HG03159 (cell line): Measurements from ENCODE around the gene BEAN1.
"Not testable (repeated sequence)": the region's sequence is repeated elsewhere in the genome, so short reads cannot be mapped to it uniquely, and the experiment has no call there.

ENCODE experiments used
- ATAC-seq: cut with Tn5 transposase; IDR thresholded peaks from one replicate; pipeline ENCODE4 v1.9.1; 2021; ENCODE audit warnings: mild to moderate bottlenecking, moderate library complexity; ENCODE audit not compliant: unreplicated experiment

The BEAN1 gene

DNA sequence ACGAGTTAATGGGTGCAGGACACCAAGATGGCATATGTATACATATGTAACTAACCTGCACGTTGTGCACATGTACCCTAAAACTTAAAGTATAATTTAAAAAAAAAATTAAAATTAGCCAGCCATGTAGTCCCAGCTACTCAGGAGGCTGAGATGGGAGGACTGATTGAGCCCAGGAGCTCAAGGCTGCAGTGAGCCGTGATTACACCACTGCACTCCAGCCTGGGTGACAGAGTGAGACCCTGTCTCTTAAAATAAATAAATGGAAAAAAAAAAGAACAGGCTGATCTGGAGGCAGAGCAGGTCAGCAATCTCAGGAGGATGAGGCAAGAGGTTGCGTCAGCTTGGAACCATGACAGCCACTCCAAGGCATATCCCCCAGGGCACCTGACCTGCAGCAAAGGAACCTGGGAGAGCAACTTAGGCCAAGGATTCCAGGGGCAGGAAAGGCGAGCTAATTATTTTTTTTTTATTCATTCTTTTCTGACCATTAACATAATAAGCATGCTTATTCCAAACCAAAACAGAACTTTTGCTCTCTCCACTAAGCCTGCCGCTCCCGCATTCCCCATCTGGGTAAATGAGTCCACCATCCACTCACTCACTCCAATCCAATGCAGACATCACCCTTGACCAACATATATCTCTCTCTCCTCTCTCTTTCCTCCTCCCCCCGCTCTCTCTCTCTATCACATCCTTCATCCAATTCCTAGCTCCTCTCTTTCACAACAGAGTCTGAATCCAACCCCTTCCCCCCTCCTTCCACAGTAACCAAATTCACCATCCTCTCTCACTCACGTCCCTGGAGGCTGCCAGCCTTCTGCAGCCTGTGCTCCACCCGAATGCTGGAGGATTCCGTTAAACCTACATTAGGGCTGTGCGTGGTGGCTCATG is 75.2 kb downstream of the BEAN1 start:
- no peak for ATAC-seq

DNA sequence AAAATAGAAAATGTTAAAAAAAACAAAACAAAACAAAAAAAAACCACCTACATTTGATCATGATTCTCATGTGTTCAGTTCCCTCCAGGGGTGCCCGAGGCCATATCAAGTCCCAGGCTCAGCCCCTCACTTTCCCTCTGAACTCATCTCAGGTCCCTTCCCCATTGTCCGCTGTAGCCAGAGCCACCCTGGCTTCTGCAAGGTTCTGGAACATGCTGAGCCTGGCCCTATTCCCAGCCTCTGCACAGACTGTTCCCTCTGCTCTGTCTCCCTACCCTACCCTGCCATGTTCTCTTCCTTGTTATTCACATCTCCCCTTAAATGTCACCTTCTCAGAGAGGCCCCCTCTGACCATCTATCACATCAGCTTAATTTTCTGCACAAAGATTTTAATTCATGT is 75.9 kb downstream of the BEAN1 start:
- no peak for ATAC-seq

DNA sequence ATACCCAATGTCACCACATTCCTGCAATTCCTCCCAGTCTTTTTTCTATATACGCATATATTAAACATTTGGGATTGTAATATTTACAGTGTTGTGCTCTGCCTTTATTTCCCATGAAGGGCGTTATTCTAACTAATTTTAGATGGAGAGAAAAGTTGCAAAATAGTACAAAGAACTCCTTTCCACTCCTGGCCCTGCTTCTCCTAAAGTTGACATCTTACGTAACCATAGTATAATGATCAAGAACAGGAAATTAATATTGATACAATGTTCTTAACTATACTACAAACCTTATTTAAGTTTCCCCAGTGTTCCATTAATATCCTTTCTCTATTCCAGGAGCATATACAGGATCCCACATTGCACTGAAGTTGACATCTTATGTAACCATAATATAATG is 76.5 kb downstream of the BEAN1 start:
- no peak for ATAC-seq

GRCh38 chr16:66507731-66508239 is 80.7 kb downstream of the BEAN1 start:
- no peak for ATAC-seq

GRCh38 chr16:66508248-66508913 is 81.3 kb downstream of the BEAN1 start:
- ATAC-seq: peak; percentile 78

- ATAC-seq: no peak
Observed at GRCh38 chr16:66508914-66509496, 81.9 kb downstream of the BEAN1 start.

DNA sequence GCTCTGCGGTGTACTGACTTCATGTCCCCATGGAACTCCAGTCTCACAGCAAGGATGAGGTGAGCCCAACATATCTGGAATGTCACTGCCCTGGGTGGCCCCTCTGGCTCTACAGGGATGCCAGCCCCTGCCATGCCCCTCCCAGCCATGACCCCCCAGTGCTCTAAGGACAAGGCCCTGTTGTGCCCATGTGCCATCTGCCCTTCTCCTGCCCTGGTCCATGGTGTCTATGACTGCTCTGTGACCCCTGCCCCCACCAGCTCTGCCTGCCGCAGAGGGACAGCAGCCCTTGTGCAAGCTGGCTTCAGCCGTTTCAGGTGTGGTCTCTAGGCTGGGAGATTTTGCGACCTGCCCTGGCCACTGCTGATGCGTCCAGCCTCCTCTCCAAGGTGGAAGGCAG is 82.5 kb downstream of the BEAN1 start:
- ATAC-seq: no peak

GRCh38 chr16:66510298-66510697 is 83.2 kb downstream of the BEAN1 start:
- no peak for ATAC-seq

- ATAC-seq: no peak
Observed at GRCh38 chr16:66510711-66511601, 83.9 kb downstream of the BEAN1 start.

DNA sequence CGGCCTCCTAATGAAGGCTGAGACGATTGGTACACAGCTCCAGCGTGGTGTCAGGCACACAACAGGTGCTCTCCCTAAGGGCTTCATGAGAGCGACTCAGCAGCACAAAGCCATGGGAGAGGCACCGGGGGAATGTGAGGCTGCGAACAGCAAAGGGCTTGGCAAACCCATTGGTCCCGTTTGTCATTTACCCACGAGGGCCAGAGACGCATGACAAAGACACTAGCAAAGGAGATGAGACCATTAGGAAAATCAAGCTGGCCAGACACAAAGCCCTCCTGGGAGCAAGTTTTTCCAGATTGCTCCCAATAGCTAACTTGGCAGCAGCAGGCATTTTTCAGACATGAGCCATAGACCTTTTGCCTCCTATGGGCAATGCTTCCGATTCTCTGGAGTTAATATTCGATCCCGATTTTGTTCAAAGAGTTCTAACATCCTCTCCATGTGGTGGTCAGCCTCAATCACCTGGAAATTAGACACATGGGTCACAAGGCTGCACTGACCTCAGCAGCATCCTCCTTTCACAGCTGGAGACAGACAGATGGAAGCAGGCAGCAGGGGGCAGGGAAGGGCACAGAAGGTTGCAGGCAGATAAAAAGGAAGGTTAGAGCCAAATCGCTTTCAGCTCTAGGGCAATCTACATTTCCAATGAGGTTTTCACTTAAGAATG is 84.6 kb downstream of the BEAN1 start:
- ATAC-seq: no peak

GRCh38 chr16:66512272-66513110 is 85.4 kb downstream of the BEAN1 start:
- ATAC-seq: no peak

DNA sequence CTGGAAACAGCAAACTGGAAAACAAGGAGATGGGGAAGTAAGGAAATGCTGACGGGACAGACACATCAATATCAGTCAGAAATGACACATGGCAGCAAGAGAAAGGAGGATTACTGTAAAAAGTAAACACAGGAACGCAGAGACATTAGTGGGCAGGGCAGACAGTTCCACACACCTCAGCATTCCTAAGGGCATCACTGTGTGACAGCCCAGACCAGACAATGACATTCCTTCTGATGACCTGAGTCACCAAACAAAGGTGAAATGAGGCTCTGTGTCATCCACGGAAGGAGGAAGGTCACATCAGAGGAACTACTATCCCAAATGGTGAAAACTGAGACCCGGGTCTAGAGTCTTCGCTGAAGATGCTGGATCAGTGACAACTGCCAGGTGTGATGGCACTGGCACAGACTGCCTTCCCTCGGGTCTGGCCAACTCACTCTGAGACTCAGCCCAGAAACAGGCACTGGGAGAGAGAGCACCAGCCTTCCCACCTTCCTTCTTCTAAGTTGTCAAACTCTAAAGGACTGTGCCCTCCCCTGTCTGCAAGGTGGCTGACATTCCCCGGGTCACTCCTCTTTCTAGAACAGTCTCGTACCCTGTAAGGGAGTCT is 86.1 kb downstream of the BEAN1 start:
- ATAC-seq: no peak

DNA sequence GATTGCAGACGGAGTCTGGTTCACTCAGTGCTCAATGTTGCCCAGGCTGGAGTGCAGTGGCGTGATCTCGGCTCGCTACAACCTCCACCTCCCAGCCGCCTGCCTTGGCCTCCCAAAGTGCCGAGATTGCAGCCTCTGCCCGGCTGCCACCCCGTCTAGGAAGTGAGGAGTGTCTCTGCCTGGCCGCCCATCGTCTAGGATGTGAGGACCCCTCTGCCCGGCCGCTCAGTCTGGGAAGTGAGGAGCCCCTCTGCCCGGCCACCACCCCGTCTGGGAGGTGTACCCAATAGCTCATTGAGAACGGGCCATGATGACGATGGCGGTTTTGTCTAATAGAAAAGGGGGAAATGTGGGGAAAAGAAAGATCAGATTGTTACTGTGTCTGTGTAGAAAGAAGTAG is 87.3 kb downstream of the BEAN1 start:
- ATAC-seq: not testable (repeated sequence)

GRCh38 chr16:66514980-66515595 is 88.0 kb downstream of the BEAN1 start:
- not testable (repeated sequence) for ATAC-seq

- ATAC-seq: no peak
Observed at GRCh38 chr16:66515596-66516508, 88.8 kb downstream of the BEAN1 start.

GRCh38 chr16:66516509-66516807 is 89.4 kb downstream of the BEAN1 start:
- ATAC-seq: no peak

DNA sequence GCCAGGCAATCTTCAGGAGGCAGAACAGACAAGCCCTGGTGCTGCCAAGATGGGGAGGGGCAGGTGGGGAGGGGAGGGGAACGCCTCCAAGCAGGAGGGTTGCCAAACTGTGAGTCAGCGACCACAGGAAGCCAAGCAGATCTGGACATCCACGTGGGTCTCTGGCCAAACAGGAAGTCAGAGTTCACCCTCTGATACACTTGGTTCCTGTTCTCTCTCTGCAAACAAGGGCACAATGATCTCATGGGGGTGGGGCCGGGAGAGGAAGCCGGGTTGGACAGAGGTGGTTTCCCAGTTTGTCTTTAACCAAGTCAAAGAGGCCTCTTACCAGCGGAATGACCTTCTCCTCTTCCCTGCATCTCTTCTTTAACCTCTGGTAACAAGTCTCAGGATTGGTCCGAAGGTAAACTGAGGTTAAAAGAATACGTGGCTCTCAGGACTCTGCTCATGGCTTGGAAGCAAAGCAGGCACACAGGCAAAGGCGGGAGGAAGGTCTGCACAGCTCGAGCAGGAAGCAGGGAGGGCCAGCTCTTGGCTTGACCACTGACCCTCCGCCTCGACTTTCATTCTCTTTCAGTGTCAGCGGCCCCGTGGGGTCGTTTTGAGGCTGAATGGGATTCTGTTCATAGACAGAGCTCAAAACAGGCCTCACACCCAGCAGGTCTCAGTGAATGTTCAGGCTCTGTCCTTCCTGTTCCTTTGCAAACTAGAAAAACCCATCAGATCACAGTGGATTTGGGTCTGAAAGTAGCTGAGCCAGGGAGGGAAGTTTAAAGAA is 89.9 kb downstream of the BEAN1 start:
- ATAC-seq: peak; percentile 97
